H1 (cell line): Measurements from ENCODE around the gene SUV39H2.

Source experiments
- CTCF ChIP-seq, 3 experiments: IDR thresholded peaks; 1 replicate in 2 of 3; 2 replicates in 1 of 3; pipeline versions ENCODE4 v1.5.1 to v1.6.1; 2011; ENCODE audit warnings: low read length in 3 of 3, mild to moderate bottlenecking in 3 of 3, inconsistent platforms in 2 of 3, low read depth in 1 of 3, moderate library complexity in 1 of 3; ENCODE audit not compliant: insufficient read depth in 1 of 3; ENCODE audit errors: control extremely low read depth in 1 of 3
- EP300 ChIP-seq, 2 experiments: IDR thresholded peaks; 1 replicate in 1 of 2; 2 replicates in 1 of 2; pipeline ENCODE4 v1.6.1; 2011 to 2012; ENCODE audit warnings: low read depth in 2 of 2, low read length in 2 of 2, mild to moderate bottlenecking in 2 of 2, borderline replicate concordance in 1 of 2, inconsistent platforms in 1 of 2, moderate library complexity in 1 of 2
- EZH2 ChIP-seq: fragments of 200-600 bp; sonication (generic); IDR thresholded peaks from 2 replicates; pipeline ENCODE4 v1.7.1; 2012; ENCODE audit warnings: low read depth, mild to moderate bottlenecking, moderate library complexity, low read length, inconsistent platforms; ENCODE audit not compliant: severe bottlenecking
- HDAC2 ChIP-seq, 2 experiments: fragments of 300-600 bp in 1 of 2; sonication (generic) in 1 of 2; IDR thresholded peaks; 2 replicates each; pipeline ENCODE4 v1.6.1; 2011 to 2012; ENCODE audit warnings: low read depth in 2 of 2, low read length in 2 of 2, mild to moderate bottlenecking in 2 of 2, moderate library complexity in 2 of 2, borderline replicate concordance in 1 of 2, inconsistent platforms in 1 of 2
- HDAC6 ChIP-seq: IDR thresholded peaks from one replicate; pipeline ENCODE4 v1.7.1; 2012; ENCODE audit warnings: low read depth, mild to moderate bottlenecking, inconsistent platforms, low read length, moderate library complexity
- JUN ChIP-seq: IDR thresholded peaks from 2 replicates; pipeline ENCODE4 v1.6.1; 2011; ENCODE audit warnings: low read depth, mild to moderate bottlenecking, improper control_type of control experiment, low read length
- MAFK ChIP-seq: IDR thresholded peaks from 2 replicates; pipeline ENCODE4 v1.6.1; 2012; ENCODE audit warnings: low read depth, mild to moderate bottlenecking, improper control_type of control experiment, low read length
- RFX5 ChIP-seq: IDR thresholded peaks from 2 replicates; pipeline ENCODE4 v1.6.1; 2011; ENCODE audit warnings: low read depth, low read length, improper control_type of control experiment, borderline replicate concordance
- RXRA ChIP-seq: IDR thresholded peaks from 2 replicates; pipeline ENCODE4 v1.6.1; 2011; ENCODE audit warnings: low read depth, mild to moderate bottlenecking, low read length, moderate library complexity; ENCODE audit not compliant: insufficient read depth
- SIN3A ChIP-seq, 2 experiments: IDR thresholded peaks in 1 of 2; conservative IDR thresholded peaks in 1 of 2; 2 replicates each; pipeline ENCODE4 v1.6.1; 2011 to 2012; ENCODE audit warnings: low read length in 2 of 2, improper control_type of control experiment in 1 of 2, low read depth in 1 of 2, mild to moderate bottlenecking in 1 of 2
- SRF ChIP-seq: IDR thresholded peaks from 2 replicates; pipeline ENCODE4 v1.6.1; 2011; ENCODE audit warnings: mild to moderate bottlenecking, low read depth, low read length, moderate library complexity
- TAF1 ChIP-seq: IDR thresholded peaks from 2 replicates; pipeline ENCODE4 v1.6.1; 2011; ENCODE audit warnings: mild to moderate bottlenecking, low read depth, low read length
- USF2 ChIP-seq: IDR thresholded peaks from 2 replicates; pipeline ENCODE4 v1.6.1; 2011; ENCODE audit warnings: low read length, improper control_type of control experiment
- YY1 ChIP-seq: IDR thresholded peaks from 2 replicates; pipeline ENCODE4 v1.6.1; 2011; ENCODE audit warnings: low read depth, mild to moderate bottlenecking, low read length

GRCh38 chr10:14875941-14876340, 2.7 kb upstream of the SUV39H2 start:
- TF ChIP-seq EP300 (IDR thresholded peaks at IDR 0.05; ENCODE audit: borderline replicate concordance in 1 of 2, low read depth in 2 of 2, low read length in 2 of 2) (no peak), CTCF (IDR thresholded peaks at IDR 0.05; ENCODE audit: control extremely low read depth in 1 of 3, insufficient read depth in 1 of 3, low read depth in 1 of 3, low read length in 3 of 3) (no peak), RXRA (no peak), TAF1 (no peak), RFX5 (no peak), SIN3A (conservative IDR thresholded peaks at IDR 0.05 in 1 of 2, IDR thresholded peaks at IDR 0.05 in 1 of 2; ENCODE audit: low read depth in 1 of 2, low read length in 2 of 2) (no peak), MAFK (no peak), EZH2 (no peak), USF2 (no peak), SRF (no peak), HDAC6 (no peak), HDAC2 (IDR thresholded peaks at IDR 0.05; ENCODE audit: borderline replicate concordance in 1 of 2, low read depth in 2 of 2, low read length in 2 of 2) (no peak), JUN (no peak), YY1 (no peak)
